ENCODE results near the gene COQ7.

Gene COQ7

DNA sequence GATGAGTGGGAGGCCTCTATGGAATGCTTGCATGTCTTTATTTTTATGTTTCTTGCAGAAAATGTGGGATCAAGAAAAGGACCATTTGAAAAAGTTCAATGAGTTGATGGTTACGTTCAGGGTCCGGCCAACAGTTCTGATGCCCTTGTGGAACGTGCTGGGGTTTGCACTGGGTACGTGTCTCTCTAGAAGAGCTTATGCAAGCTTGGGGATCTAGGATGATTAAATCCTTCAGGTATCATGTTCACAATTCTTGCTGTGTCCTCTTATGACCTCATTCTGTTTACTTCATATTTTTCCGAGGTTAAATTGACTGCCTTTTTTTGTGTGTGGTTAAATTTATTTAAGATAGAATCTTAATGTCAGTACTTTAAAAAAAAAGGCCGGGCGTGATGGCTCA lies 6.4 kb downstream of the COQ7 start:
- no peaks in the 10 kb centered on the region for H3K79me2 ChIP-seq (ENCODE audit: insufficient read depth, low read length)
- H2AFZ ChIP-seq (ENCODE audit: low read depth, low read length, severe bottlenecking), result no peak overlapping the region
- H3K9ac ChIP-seq (ENCODE audit: low read length), result no peak overlapping the region
- no peak overlapping the region for H3K4me3 ChIP-seq (ENCODE audit: insufficient read depth, low read length, poor library complexity, severe bottlenecking)
- no peaks in the 10 kb centered on the region for H4K20me1 ChIP-seq (ENCODE audit: low read depth, low read length)
- H3K27ac ChIP-seq (ENCODE audit: low read depth, low read length), result no peak overlapping the region
- no peaks in the 10 kb centered on the region for H3K9me3 ChIP-seq (ENCODE audit: insufficient read depth, low read length)
- no peak overlapping the region for H3K4me2 ChIP-seq (ENCODE audit: low read depth, low read length, poor library complexity, severe bottlenecking)
- no peak for TF ChIP-seq EZH2phosphoT487 (conservative IDR thresholded peaks at IDR 0.05; ENCODE audit: low read length)
- TF ChIP-seq, protein P1, sequence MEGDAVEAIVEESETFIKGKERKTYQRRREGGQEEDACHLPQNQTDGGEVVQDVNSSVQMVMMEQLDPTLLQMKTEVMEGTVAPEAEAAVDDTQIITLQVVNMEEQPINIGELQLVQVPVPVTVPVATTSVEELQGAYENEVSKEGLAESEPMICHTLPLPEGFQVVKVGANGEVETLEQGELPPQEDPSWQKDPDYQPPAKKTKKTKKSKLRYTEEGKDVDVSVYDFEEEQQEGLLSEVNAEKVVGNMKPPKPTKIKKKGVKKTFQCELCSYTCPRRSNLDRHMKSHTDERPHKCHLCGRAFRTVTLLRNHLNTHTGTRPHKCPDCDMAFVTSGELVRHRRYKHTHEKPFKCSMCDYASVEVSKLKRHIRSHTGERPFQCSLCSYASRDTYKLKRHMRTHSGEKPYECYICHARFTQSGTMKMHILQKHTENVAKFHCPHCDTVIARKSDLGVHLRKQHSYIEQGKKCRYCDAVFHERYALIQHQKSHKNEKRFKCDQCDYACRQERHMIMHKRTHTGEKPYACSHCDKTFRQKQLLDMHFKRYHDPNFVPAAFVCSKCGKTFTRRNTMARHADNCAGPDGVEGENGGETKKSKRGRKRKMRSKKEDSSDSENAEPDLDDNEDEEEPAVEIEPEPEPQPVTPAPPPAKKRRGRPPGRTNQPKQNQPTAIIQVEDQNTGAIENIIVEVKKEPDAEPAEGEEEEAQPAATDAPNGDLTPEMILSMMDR (IDR thresholded peaks at IDR 0.05; ENCODE audit: insufficient read depth, low read length, poor library complexity, severe bottlenecking), result no peak
- no peaks in the 10 kb centered on the region for H3K36me3 ChIP-seq (ENCODE audit: low read length)
- 0 out of 2 replicates have a peak, but pooled peaks cover 2% of the 10 kb centered on the region for H3F3A ChIP-seq (ENCODE audit: insufficient read depth)
- no peaks in the 10 kb centered on the region for H3K9me2 ChIP-seq (replicated peaks; ENCODE audit: insufficient read depth, low read length)
- no peaks in the 10 kb centered on the region for H3K27me3 ChIP-seq (ENCODE audit: low read length)

DNA sequence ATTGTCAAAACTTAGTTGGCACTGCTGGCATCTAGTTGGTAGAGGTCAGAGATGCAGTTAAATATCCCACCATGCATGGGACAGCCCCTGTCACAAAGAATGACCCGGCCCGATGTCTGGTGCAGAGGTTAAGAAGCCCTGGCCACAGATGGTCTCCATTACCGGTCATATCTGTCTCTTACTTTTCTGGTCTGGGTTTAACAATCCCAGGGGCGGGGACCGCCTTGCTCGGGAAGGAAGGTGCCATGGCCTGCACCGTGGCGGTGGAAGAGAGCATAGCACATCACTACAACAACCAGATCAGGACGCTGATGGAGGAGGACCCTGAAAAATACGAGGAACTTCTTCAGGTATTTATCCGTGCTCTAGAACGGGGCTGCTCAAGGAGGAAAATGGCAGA lies 8.1 kb downstream of the COQ7 start:
- Histone ChIP-seq H3K9me2 (replicated peaks; ENCODE audit: insufficient read depth, low read length) (no peaks in the 10 kb centered on the region), H4K20me1 (ENCODE audit: low read depth, low read length) (no peaks in the 10 kb centered on the region), H3F3A (ENCODE audit: insufficient read depth) (no peaks in the 10 kb centered on the region), H3K79me2 (ENCODE audit: insufficient read depth, low read length) (no peaks in the 10 kb centered on the region), H2AFZ (ENCODE audit: low read depth, low read length, severe bottlenecking) (no peak overlapping the region), H3K4me2 (ENCODE audit: low read depth, low read length, poor library complexity, severe bottlenecking) (no peak overlapping the region), H3K27ac (ENCODE audit: low read depth, low read length) (no peak overlapping the region), H3K9me3 (ENCODE audit: insufficient read depth, low read length) (no peaks in the 10 kb centered on the region; the same call in 1 of the 2 replicates), H3K36me3 (ENCODE audit: low read length) (peaks cover 5% of the 10 kb centered on the region; the same call in 1 of the 2 replicates), H3K4me3 (ENCODE audit: insufficient read depth, low read length, poor library complexity, severe bottlenecking) (no peak overlapping the region), H3K9ac (ENCODE audit: low read length) (no peak overlapping the region), H3K27me3 (ENCODE audit: low read length) (no peaks in the 10 kb centered on the region)
- TF ChIP-seq, protein P1 (IDR thresholded peaks at IDR 0.05; ENCODE audit: insufficient read depth, low read length, poor library complexity, severe bottlenecking), result no peak
- no peak for TF ChIP-seq EZH2phosphoT487 (conservative IDR thresholded peaks at IDR 0.05; ENCODE audit: low read length)

DNA sequence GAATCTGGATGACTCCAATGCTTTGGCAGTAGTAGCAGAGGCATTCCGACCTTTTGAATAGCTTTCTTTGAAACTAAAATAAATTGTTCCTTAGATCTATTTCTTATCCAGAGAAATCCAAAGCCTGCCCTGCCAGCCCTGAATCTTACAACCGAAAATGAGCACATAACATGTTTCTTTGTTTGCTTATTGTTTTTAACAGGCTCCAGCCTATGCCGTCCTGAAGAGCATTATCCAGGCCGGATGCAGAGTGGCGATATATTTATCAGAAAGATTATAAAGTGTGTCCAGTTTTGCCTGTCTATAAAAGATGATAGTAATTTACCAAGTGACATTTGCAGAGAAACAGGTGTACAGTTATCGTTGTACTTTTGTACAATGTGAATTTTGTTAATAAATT lies 10.5 kb downstream of the COQ7 start:
- Histone ChIP-seq H3K4me2 (ENCODE audit: low read depth, low read length, poor library complexity, severe bottlenecking) (no peak overlapping the region), H3K9ac (ENCODE audit: low read length) (no peak overlapping the region), H3K9me2 (replicated peaks; ENCODE audit: insufficient read depth, low read length) (no peaks in the 10 kb centered on the region), H3K9me3 (ENCODE audit: insufficient read depth, low read length) (no peaks in the 10 kb centered on the region; the same call in 1 of the 2 replicates), H3K4me3 (ENCODE audit: insufficient read depth, low read length, poor library complexity, severe bottlenecking) (no peak overlapping the region), H3F3A (ENCODE audit: insufficient read depth) (no peaks in the 10 kb centered on the region), H3K36me3 (ENCODE audit: low read length) (peaks cover 11% of the 10 kb centered on the region; the same call in 1 of the 2 replicates), H3K79me2 (ENCODE audit: insufficient read depth, low read length) (no peaks in the 10 kb centered on the region), H3K27ac (ENCODE audit: low read depth, low read length) (no peak overlapping the region), H4K20me1 (ENCODE audit: low read depth, low read length) (no peaks in the 10 kb centered on the region), H3K27me3 (ENCODE audit: low read length) (no peaks in the 10 kb centered on the region), H2AFZ (ENCODE audit: low read depth, low read length, severe bottlenecking) (no peak overlapping the region)
- TF ChIP-seq EZH2phosphoT487 (conservative IDR thresholded peaks at IDR 0.05; ENCODE audit: low read length), result no peak
- TF ChIP-seq, protein P1 (IDR thresholded peaks at IDR 0.05; ENCODE audit: insufficient read depth, low read length, poor library complexity, severe bottlenecking), result no peak
